GM21390 (cell line): ENCODE data around the gene PMFBP1.
"Not testable (repeated sequence)": the region's sequence is repeated elsewhere in the genome, so short reads cannot be mapped to it uniquely, and the experiment has no call there.

Experiments
- ATAC-seq: cut with Tn5 transposase; IDR thresholded peaks from one replicate; pipeline ENCODE4 v1.9.1; 2021; ENCODE audit not compliant: unreplicated experiment

The PMFBP1 gene

DNA sequence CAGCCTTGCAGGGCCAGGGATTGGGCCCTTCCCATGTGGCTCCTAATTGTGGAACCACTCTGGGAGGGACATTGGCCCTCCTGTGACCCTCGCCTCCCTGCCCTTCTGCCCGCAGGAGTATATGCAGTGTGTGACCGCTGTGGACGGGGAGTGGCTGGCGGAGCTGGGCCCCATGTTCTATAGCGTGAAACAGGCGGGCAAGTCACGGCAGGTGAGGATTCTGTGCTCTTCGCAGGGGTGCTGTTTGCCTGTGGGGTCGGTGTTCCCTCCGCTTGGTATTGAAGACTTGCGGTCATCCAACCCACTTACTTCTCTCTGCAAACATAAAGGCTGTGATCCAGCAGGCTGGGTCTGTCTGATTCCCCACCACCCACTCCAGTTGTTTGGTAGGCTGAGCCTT lies 62.7 kb downstream of the PMFBP1 start:
- ATAC-seq, result no peak

DNA sequence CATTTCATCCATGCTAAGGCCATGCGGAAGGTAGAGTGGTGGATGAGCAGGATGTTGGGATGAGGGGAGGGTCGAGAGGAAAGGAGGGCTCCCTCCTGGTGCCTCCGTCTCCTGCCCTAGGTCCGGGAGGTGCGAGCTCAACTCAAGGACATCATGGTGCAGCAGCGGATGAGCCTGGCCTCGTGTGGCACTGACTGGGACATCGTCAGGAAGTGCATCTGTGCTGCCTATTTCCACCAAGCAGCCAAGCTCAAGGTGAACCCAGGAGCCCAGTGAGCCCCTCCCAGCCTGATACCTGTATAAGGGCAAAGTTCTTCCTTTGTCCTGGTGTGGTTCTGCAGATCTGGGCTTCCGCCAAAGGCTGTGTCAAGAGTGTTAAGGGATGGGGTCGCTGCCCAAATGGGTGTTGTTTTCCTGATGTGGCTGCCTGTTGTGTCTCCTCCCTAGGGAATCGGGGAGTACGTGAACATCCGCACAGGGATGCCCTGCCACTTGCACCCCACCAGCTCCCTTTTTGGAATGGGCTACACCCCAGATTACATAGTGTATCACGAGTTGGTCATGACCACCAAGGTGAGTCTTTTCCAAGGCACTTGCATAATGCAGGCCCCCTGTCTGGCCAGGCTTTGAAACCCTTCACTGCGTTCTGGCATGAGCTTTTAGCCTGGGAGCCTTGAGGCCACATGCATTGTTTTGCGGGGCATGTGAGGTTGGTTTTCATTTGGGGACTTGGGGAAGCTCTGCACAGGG lies 63.4 kb downstream of the PMFBP1 start:
- no peak for ATAC-seq

DNA sequence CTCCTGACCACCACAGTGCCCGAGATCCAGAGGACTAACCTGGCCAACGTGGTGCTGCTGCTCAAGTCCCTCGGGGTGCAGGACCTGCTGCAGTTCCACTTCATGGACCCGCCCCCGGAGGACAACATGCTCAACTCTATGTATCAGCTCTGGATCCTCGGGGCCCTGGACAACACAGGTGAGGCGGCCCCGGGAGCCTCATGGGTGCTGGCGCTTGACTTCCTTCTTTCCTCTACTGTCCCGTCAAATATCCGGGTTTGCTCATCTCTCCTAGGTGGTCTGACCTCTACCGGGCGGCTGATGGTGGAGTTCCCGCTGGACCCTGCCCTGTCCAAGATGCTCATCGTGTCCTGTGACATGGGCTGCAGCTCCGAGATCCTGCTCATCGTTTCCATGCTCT lies 64.6 kb downstream of the PMFBP1 start:
- no peak for ATAC-seq

DNA sequence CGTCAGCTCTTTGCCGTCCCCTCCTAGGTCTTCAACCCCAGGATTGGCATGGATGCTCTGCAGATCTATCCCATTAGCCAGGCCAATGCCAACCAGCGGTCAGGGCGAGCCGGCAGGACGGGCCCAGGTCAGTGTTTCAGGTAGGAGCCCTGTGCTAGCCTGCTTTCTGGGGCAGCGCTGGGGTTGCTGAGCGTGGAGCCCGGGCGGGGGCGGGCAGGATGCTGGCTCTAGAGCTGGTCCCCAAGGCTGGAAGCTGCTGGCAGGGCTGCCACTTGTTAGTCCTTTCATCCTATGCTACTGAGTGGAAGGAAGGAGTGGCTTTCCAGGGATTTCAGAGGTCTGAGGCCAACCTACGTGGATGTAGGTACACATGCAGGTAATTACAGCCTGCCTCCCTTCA lies 66.0 kb downstream of the PMFBP1 start:
- no peak for ATAC-seq

DNA sequence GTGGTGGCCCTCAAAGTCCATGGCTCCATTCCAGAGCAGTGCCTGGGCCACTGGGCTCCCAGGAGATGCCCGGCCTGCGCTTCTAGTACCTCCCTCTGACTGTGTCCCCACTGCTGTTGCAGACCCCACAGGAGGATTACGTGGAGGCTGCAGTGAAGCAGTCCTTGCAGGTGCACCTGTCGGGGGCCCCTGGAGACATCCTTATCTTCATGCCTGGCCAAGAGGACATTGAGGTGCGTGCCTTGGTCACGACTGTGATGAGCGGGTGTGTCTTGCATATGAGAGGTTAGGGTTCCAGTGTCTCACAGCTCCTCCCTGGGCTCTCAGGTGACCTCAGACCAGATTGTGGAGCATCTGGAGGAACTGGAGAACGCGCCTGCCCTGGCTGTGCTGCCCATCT lies 67.0 kb downstream of the PMFBP1 start:
- no peak for ATAC-seq

DNA sequence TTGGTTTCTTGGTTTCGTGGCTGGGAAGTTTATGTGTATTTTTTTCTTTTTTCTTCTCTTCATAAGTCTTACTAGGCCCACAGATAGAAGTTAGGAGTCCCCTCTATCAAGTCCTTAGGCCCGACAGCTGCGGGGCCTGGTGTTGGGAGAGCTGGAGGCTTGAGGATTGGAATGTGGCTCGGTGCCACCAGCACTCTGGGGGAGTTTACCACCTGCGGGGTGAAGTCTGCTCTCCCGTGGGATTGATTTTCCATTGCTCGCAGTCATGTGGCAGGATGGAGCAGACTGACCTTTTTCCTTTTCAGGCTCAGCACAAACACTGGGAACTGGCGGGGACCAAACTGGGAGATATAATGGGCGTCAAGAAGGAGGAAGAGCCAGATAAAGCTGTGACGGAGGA lies 70.8 kb downstream of the PMFBP1 start:
- ATAC-seq, result no peak

DNA sequence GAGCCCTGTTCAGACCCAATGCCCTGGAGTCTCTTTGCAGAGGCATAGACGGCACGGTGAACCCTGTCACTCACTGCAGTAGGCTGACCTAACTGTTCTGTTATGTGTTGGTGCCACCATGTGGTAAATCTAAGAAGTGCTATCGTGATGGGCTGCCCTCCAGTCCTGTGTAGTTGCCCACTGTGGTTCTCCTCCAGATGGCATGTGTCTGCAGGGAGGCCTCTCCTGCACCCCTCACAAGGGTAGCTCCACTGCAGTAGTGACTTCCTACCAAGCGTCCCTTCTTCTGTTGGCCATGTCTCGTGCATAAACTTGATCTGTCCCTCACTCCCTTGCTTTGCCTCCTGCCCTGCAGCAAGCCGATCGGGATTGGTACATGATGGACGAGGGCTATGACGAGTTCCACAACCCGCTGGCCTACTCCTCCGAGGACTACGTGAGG lies 72.6 kb downstream of the PMFBP1 start:
- ATAC-seq, result no peak

DNA sequence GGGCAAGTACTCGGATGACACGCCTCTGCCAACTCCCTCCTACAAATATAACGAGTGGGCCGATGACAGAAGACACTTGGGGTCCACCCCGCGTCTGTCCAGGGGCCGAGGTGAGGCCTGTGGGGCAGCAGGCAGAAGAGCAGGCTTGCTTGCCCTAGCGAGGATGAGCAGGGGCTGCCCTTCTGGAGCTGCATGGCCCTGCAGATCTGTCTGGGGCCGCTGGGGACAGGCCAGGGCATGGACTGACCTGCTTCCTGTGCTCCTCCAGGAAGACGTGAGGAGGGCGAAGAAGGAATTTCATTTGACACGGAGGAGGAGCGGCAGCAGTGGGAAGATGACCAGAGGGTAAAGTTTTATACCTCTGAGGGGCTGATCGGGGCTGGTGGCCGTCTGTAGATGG lies 73.0 kb downstream of the PMFBP1 start:
- ATAC-seq, result no peak

DNA sequence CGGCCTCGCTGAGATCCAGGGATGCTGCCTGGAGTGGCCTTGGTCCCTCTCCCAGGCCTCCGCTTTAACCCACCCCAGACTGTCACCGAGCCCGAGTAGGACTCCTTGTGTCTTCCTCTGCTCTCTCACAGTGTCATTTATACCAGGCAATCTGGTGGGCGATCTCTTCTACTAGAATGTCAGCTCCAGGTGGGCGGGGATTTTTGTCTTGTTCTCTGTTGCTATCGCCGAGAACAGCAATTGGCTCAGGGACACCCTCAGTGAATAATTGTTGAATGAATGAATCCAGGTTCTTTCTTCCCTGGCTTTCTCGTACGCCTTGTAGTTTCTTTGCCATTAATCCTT lies 77.7 kb downstream of the PMFBP1 start:
- no peak for ATAC-seq

DNA sequence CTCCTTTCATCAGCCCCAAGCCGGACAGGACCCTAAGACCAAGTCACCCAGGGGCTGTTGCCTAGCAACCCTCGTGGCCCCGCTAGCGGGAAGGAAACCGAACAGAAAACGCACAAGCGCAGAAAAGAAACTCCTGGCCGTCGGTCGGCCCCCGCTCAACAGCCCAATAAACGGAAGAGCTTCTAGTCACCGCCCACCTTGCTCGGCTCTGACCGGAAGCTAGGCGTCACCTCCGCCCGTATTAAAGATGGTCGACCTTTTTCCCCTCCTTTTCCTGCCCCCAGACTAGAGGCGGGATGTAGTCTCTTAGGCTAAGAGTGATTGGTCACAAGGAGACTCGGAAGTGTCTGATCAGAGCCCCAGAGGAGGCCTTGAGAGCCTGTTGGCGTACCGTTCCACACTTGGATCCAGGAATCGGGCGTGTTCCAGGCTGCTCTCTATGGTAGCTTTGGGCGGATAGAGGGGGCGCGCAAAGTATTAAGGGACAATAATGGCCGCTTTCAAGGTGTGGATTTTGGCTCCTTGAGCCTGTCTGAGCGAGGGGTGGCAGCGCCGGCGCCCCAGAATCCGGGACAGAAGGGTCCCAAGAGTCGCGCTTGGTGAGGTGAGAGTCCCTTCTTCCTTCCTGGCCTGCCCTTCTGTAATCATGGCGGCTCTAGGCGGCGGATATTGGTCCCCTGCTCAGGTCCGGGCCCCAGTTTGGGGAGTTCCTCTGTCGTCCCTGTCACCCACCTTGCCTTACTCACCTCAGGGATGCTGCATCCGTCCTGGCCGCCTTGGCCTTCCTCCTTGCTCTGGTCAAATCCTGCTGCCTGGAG lies 78.3 kb downstream of the PMFBP1 start, which contains the start of the genes DHX38 and TXNL4B:
Gene DHX38 (plus strand): TSS at position 400 of the 818 bp plus-strand sequence. CDS start 2,311 bp downstream, outside the sequence.
Gene TXNL4B (minus strand): TSS at position 173 of the 818 bp plus-strand sequence. CDS start 2,871 bp downstream, outside the sequence.
- peak; percentile 97 for ATAC-seq

DNA sequence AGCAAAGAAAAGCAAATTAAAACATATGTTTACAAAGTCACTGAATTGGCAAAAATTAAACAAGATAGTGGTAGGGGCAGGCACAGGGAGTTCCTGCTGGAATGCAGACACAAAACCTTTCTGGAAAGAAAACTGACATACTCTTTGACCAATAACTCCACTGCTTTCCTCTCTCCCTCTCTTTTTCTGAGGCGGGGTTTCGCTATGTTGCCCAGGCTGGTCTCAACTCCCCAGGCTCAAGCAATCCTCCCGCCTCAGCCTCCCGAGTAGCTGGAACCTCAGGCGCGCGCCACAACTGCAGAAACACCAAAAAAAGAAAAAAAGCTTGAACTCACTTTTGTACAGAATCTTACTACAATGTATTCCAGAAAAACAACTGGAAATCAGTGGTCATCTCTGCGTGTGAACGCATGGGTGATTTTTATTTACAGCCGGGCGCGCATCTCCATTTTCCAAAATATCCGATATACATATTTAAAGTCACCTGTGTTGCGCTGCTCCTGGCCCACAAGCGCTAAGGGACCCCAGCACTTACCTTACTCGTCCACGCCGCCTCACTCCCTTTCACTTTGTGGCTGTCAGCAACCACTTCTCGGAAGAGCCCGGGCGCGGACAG lies 79.0 kb downstream of the PMFBP1 start:
- no peak for ATAC-seq

DNA sequence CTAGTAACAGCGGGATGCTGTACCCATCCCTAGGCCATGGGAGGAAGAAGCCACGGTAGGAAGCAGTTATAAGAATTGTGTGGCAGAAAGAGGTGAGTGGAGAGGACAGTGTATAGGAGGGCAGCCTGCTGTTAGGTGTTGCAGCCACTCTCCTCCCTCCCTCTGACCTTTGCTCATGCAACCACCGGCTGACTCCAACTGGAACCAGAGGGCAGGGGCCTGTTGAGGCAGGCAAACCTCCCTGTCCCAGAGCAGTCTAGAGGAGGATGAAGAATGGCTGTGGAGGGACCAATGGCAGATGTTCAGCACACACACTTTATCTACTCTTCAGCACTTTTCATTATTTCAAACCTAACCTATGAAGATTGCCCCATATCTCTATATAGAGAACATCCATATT lies 80.7 kb downstream of the PMFBP1 start:
- no peak for ATAC-seq

DNA sequence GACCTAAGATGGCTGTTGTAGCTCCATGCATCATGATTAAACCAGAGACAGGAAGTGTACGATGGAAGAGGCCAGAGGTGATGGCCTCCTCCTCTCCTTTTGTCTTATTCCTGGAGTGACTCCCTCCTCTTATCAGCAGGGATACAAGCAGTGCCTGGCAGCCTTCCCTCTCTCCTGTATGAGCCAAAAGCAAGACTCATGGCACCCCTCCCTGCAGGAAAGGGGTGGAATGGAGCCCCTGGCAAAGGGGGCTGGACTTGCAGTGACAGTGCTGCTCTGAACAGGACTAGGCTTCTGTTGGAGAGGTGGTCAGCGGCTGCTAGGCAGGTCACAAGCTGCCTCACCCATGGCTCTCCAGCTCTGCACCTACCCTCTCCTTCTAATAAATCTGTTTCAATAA lies 87.0 kb downstream of the PMFBP1 start:
- ATAC-seq, result no peak

DNA sequence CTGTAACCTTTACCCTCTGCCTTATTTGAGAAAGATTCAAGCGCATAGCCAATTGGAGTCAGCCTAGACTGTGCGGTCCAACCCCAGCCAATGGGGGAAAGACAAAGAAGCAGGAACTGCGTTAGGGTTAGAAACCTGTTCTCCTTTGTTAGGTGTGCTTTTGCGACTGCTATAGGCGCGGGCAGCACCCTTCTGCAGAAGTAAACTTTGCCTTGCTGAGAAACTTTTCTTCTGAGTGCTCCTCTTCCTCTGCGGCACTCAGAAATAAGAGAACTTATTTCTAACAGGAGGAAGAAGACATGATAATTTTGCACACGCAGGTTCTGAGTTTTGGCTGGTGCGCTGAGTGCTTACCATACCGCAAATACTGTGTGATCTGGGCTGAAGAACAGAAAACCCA lies 87.5 kb downstream of the PMFBP1 start:
- ATAC-seq, result no peak

DNA sequence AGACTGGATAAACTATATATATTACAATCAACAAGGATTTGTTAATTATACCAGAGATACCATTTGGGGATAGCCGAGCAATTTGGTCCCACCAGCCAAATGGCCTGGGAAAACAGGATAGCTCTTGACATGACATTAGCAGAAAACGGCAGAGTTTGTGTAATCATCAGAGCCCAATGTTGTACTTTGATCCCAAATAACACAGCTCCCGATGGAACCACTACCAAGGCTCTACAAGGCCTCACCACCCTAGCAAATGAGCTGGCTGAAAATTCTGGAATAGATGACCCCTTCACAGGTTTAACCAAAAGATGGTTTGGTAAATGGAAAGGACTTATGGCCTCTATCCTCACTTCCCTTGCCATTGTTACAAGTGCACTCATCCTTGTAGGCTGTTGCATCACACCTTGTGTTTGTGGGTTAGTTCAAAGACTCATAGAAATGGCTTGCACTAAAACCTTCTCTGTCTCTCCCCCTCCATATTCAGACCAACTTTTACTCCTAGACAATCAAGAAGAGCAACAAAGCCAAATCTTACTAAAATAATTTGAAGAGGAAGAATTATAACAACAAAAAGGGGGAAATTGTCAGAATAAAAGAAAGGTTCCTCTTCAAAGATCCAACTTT lies 88.1 kb downstream of the PMFBP1 start:
- ATAC-seq, result no peak

DNA sequence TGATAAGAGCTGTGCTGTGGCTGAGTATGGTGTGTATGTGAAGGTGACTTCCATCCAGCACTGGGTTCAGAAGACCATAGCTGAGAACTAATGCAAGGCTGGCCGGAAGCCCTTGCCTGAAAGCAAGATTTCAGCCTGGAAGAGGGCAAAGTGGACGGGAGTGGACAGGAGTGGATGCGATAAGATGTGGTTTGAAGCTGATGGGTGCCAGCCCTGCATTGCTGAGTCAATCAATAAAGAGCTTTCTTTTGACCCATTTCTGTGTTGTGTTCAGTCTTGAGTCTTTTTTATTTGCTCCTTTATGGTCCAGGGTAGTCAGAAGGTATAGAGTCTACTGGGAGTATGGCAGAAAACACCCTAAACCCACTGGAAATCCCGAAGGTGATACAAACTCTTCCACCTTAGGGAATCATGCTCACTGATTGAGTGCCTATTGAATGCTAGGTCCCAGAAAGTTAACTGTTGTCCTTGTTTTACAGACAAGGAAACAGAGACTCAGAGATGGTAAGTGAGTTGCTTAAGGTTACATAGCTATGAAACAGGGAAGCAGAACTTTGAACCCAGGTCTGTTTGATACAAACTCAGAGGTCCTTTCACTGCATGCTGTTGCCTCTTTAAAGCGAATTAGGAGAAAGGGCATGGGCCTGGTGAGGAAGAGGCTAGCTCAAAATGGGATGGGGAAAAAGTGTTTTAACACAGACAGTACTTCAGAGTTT lies 94.8 kb downstream of the PMFBP1 start:
- ATAC-seq, result not testable (repeated sequence)

DNA sequence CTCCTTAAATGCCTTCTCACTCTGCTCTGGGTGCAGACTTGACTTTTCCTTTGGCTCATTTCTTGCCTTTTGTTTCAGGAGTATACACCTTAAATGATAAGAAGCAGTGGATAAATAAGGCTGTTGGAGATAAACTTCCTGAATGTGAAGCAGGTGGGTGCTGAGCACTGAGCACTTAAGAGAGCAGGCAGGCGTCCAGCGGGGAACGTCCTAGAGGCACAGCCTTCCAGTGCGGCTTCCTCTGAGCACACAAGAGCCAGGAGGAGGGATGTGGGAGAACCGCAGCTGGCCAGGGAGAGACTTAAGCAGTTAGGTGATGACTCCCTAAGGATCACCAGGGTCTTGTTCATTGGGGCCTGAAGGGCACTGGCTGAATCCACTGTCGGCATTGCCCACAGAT lies 96.9 kb downstream of the PMFBP1 start:
- ATAC-seq, result not testable (repeated sequence)

DNA sequence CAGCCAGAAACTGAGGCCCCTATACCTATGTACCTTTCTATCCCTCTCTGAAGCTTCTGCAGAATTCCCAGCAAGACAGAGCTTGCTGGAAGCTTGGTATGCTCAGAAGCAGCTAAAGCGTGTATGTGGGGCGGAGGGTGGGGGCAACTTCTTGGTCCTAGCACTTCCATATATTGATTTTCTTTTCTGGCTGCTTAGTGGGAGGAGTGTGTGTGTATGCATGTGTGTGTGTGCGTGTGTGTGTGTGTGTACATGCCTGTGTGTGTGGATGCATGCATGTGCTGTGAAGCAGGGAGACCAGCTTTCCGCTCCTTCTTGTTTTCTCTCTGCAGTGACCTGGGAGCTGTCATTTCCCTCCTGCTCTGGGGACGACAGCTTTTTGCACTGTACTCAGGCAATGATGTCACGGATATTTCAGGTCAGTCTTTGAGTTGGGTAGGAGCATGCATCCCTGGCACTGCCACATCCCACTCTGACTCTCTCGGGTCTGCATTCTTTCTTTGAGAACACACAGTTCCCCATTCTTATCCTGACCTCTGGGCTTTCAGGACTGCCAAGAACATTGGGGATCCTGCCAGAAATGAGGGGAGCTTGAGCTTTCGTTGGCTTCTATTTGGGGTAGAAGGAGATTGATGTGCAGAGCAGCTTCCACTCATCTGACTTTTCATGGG lies 98.3 kb downstream of the PMFBP1 start:
- no peak for ATAC-seq

DNA sequence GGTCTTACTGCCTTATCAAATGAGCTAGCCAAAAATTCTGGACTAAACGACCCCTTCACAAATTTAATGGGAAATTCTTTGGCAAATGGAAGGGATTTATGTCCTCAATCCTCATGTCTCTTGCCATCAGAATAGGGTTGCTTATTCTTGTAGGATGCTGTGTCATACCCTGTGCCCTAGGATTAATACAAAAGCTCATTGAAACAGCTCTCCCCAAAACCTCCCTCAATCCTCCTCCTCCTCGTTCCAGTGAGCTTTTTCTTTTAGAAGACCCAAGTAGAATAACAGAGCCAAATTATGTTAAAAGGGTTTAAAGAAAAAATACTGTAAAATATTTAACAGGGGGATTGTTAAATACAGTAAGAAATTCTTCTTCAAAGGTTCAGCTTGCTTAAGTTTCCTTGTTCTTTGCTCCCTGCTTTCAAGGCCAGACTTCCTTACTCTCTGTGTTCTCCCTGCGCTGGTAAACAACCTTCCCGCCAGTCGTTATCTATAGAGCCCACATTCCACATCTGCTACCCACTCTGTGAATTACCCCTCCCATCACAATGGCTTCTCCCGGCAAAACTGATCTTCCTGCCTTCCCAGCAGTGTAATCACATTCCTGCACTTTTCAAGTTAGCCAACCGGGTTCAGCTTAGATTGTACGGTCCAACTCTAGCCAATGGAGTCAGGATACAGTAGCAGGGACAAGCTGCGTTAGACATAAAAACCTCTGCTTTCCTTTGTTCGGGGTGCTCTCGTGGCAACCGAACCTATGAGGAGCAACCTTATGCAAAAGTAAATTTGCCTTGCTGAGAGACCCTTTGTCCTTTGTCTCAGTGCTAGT lies 99.2 kb downstream of the PMFBP1 start:
- no peak for ATAC-seq
